ENCODE data around the gene GNL1.

GRCh38 chr6:30583921-30584320 lies 27.6 kb upstream of the GNL1 start:
- TF ChIP-seq, protein P1, sequence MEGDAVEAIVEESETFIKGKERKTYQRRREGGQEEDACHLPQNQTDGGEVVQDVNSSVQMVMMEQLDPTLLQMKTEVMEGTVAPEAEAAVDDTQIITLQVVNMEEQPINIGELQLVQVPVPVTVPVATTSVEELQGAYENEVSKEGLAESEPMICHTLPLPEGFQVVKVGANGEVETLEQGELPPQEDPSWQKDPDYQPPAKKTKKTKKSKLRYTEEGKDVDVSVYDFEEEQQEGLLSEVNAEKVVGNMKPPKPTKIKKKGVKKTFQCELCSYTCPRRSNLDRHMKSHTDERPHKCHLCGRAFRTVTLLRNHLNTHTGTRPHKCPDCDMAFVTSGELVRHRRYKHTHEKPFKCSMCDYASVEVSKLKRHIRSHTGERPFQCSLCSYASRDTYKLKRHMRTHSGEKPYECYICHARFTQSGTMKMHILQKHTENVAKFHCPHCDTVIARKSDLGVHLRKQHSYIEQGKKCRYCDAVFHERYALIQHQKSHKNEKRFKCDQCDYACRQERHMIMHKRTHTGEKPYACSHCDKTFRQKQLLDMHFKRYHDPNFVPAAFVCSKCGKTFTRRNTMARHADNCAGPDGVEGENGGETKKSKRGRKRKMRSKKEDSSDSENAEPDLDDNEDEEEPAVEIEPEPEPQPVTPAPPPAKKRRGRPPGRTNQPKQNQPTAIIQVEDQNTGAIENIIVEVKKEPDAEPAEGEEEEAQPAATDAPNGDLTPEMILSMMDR (IDR thresholded peaks at IDR 0.05), result no peak
- TF ChIP-seq POLR2A (IDR thresholded peaks at IDR 0.05), result no peak
